Tibial artery (tissue), 4 donors: Measurements from ENCODE around the gene GABRD.
A peak's percentile ranks its signal among the peaks of the same experiment; 100 is the strongest.

Source experiments
- DNase-seq, 2 donors: peaks; one replicate each; pipeline ENCODE4 v3.0.0-alpha.2; 2019
- H3K27ac ChIP-seq, 2 donors: fragments of 200-600 bp; sonication (generic) in 1 of 2; 1 replicate in 1 of 2; 2 replicates in 1 of 2; pipeline ENCODE4 v1.5.1; 2018 to 2019; ENCODE audit warnings: mild to moderate bottlenecking in 1 of 2
- H3K27me3 ChIP-seq, 2 donors: fragments of 200-600 bp; sonication (generic) in 1 of 2; one replicate each; pipeline versions ENCODE4 v1.5.1 to v1.6.0; 2016 to 2019
- H3K36me3 ChIP-seq, 3 donors: fragments of 200-600 bp; sonication (generic) in 2 of 3; one replicate each; pipeline ENCODE4 v1.5.1; 2016 to 2019; ENCODE audit warnings: mild to moderate bottlenecking in 2 of 3
- H3K4me1 ChIP-seq, 4 donors: fragments of 200-600 bp; sonication (generic) in 2 of 4; 1 replicate in 3 of 4; 2 replicates in 1 of 4; pipeline ENCODE4 v1.5.1; 2016 to 2019
- H3K4me3 ChIP-seq, 2 donors: fragments of 200-600 bp; sonication (generic) in 1 of 2; 1 replicate in 1 of 2; 2 replicates in 1 of 2; pipeline ENCODE4 v1.5.1; 2018 to 2019; ENCODE audit warnings: mild to moderate bottlenecking in 2 of 2
- H3K9me3 ChIP-seq, 3 donors: fragments of 200-600 bp; sonication (generic) in 1 of 3; one replicate each; pipeline ENCODE4 v1.5.1; 2016 to 2019
- CTCF ChIP-seq, 2 experiments: fragments of 200-600 bp in 1 of 2; fragments of 450-650 bp in 1 of 2; IDR thresholded peaks; one replicate each; pipeline ENCODE4 v1.5.1; 2017 to 2019; ENCODE audit warnings: antibody characterized with exemption in 2 of 2, mild to moderate bottlenecking in 1 of 2, moderate library complexity in 1 of 2
- intact Hi-C: fragments of 100-400 bp; cut with DNase I; formaldehyde crosslinking; loops from one replicate; pipeline ENCODE4 v1.15.0; 2023; ENCODE audit warnings: low total_unique reads

The GABRD gene

GRCh38 chr1:1988061-1988945 is 30.8 kb upstream of the GABRD start:
- no peaks in the 10 kb centered on the region for H3K9me3 ChIP-seq
- intact Hi-C loops: no loop called here
- no peaks in the 10 kb centered on the region for H3K36me3 ChIP-seq
- peaks cover 0 to 69% of the 10 kb centered on the region in 2 donors for H3K27me3 ChIP-seq
- H3K4me3 ChIP-seq: no peak overlapping the region
- no peak for DNase-seq
- peaks cover 0 to 6% (median 1%) of the 10 kb centered on the region in 4 donors for H3K4me1 ChIP-seq
- TF ChIP-seq CTCF (IDR thresholded peaks at IDR 0.05): no peak
- no peak overlapping the region for H3K27ac ChIP-seq

GRCh38 chr1:1989102-1989542 is 30.0 kb upstream of the GABRD start:
- no peak for TF ChIP-seq CTCF (IDR thresholded peaks at IDR 0.05)

GRCh38 chr1:1989789-1990188 is 29.4 kb upstream of the GABRD start:
- TF ChIP-seq CTCF (IDR thresholded peaks at IDR 0.05): no peak
- Histone ChIP-seq H3K4me3 (no peak overlapping the region), H3K36me3 (no peaks in the 10 kb centered on the region), H3K27ac (no peak overlapping the region), H3K4me1 (peaks cover 0 to 6% (median 1%) of the 10 kb centered on the region in 4 donors), H3K27me3 (peaks cover 0 to 71% of the 10 kb centered on the region in 2 donors), H3K9me3 (no peaks in the 10 kb centered on the region)
- DNase-seq: no peak
- intact Hi-C loops: no loop called here

More at GRCh38 chr1:1989102-1989542, 30.0 kb upstream of the GABRD start:
- H3K27ac ChIP-seq: no peak overlapping the region
- H3K9me3 ChIP-seq: no peaks in the 10 kb centered on the region
- no peak for DNase-seq
- intact Hi-C loops: no loop called here
- H3K4me3 ChIP-seq: no peak overlapping the region
- no peaks in the 10 kb centered on the region for H3K36me3 ChIP-seq
- peaks cover 0 to 69% of the 10 kb centered on the region in 2 donors for H3K27me3 ChIP-seq
- peaks cover 0 to 6% (median 1%) of the 10 kb centered on the region in 4 donors for H3K4me1 ChIP-seq

- TF ChIP-seq CTCF (IDR thresholded peaks at IDR 0.05): no peak
- intact Hi-C loops: no loop called here
- Histone ChIP-seq H3K27me3 (peaks cover 0 to 74% of the 10 kb centered on the region in 2 donors), H3K27ac (no peak overlapping the region), H3K36me3 (no peaks in the 10 kb centered on the region), H3K9me3 (no peaks in the 10 kb centered on the region), H3K4me1 (peaks cover 0 to 6% (median 1%) of the 10 kb centered on the region in 4 donors), H3K4me3 (no peak overlapping the region)
- DNase-seq: peak in 1 of 2 donors; percentile 45
Measured at GRCh38 chr1:1990222-1990621, 28.9 kb upstream of the GABRD start.

GRCh38 chr1:1994536-1994935 is 24.6 kb upstream of the GABRD start:
- H3K4me3 ChIP-seq: no peak overlapping the region
- intact Hi-C loops: no loop called here
- H3K9me3 ChIP-seq: no peaks in the 10 kb centered on the region
- peaks cover 0 to 33% of the 10 kb centered on the region in 2 donors for H3K27me3 ChIP-seq
- no peak overlapping the region for H3K27ac ChIP-seq
- no peak for TF ChIP-seq CTCF (IDR thresholded peaks at IDR 0.05)
- no peaks in the 10 kb centered on the region for H3K36me3 ChIP-seq
- no peak for DNase-seq
- peaks cover 0 to 6% (median 0%) of the 10 kb centered on the region in 4 donors for H3K4me1 ChIP-seq
